GM23338 (cell line): Measurements from ENCODE around the gene RPTOR. TPM values are rescaled to one million over a fixed set of nuclear protein-coding genes. Genes with fewer than 3 reads are reported as not detected.

ENCODE experiments used
- ATAC-seq: fragments of 200-7000 bp; cut with Tn5 transposase; 3 replicates; pipeline ENCODE4 v1.9.1; 2020
- DNase-seq: peaks from one replicate; pipeline ENCODE4 v3.0.0-alpha.2; 2015; ENCODE audit warnings: low spot score
- H2AFZ ChIP-seq: fragments of 200-600 bp; sonication (generic); 2 replicates; pipeline ENCODE4 v1.8.0; 2016; ENCODE audit warnings: antibody characterized with exemption, mild to moderate bottlenecking, moderate library complexity
- H3F3A ChIP-seq: fragments of 200-600 bp; sonication (generic); replicated peaks from 2 replicates; pipeline ENCODE4 v1.8.0; 2017; ENCODE audit warnings: antibody characterized with exemption, mixed run types, low read depth
- H3K27ac ChIP-seq: fragments of 200-600 bp; sonication (generic); 2 replicates; pipeline ENCODE4 v1.6.1; 2016; ENCODE audit warnings: low read depth
- H3K27me3 ChIP-seq: fragments of 200-600 bp; sonication (generic); 2 replicates; pipeline ENCODE4 v1.8.0; 2016; ENCODE audit warnings: mild to moderate bottlenecking, mixed run types, moderate library complexity; ENCODE audit not compliant: insufficient read depth
- H3K36me3 ChIP-seq: fragments of 200-600 bp; sonication (generic); 2 replicates; pipeline ENCODE4 v1.8.0; 2016; ENCODE audit warnings: mild to moderate bottlenecking; ENCODE audit not compliant: insufficient read depth
- H3K4me1 ChIP-seq: fragments of 200-600 bp; sonication (generic); 2 replicates; pipeline ENCODE4 v1.8.0; 2016; ENCODE audit warnings: mild to moderate bottlenecking, moderate library complexity; ENCODE audit not compliant: insufficient read depth
- H3K4me2 ChIP-seq: fragments of 200-600 bp; sonication (generic); 2 replicates; pipeline ENCODE4 v1.7.1; 2017; ENCODE audit warnings: mixed run types
- H3K4me3 ChIP-seq: fragments of 200-600 bp; sonication (generic); 2 replicates; pipeline ENCODE4 v1.6.1; 2016; ENCODE audit warnings: mixed run types
- H3K79me2 ChIP-seq: fragments of 200-600 bp; sonication (generic); replicated peaks from 2 replicates; pipeline ENCODE4 v1.8.0; 2017; ENCODE audit warnings: mild to moderate bottlenecking; ENCODE audit not compliant: insufficient read depth
- H3K9me2 ChIP-seq: fragments of 200-600 bp; sonication (generic); 2 replicates; pipeline ENCODE4 v1.8.0; 2017; ENCODE audit not compliant: insufficient read depth
- H4K20me1 ChIP-seq: fragments of 200-600 bp; sonication (generic); replicated peaks from 2 replicates; pipeline ENCODE4 v1.8.0; 2017; ENCODE audit warnings: mild to moderate bottlenecking; ENCODE audit not compliant: insufficient read depth
- H3K27ac Mint-ChIP-seq: 2 replicates; pipeline ENCODE4 v1.8.0; 2020; ENCODE audit warnings: inconsistent platforms, mild to moderate bottlenecking, moderate library complexity, mixed read lengths
- H3K27me3 Mint-ChIP-seq: 3 replicates; pipeline ENCODE4 v1.8.0; 2022; ENCODE audit warnings: low read depth, mild to moderate bottlenecking, moderate library complexity, mixed read lengths, inconsistent platforms; ENCODE audit not compliant: insufficient read depth, poor library complexity
- H3K36me3 Mint-ChIP-seq: 3 replicates; pipeline ENCODE4 v1.8.0; 2021; ENCODE audit warnings: low read depth, mild to moderate bottlenecking, inconsistent platforms, moderate library complexity, mixed read lengths
- H3K4me1 Mint-ChIP-seq: 3 replicates; pipeline ENCODE4 v1.8.0; 2020; ENCODE audit warnings: mild to moderate bottlenecking, inconsistent platforms, mixed read lengths
- H3K4me3 Mint-ChIP-seq: 3 replicates; pipeline ENCODE4 v1.8.0; 2021; ENCODE audit warnings: moderate library complexity, mild to moderate bottlenecking, inconsistent platforms, mixed read lengths
- H3K9me3 Mint-ChIP-seq: 3 replicates; pipeline ENCODE4 v1.8.0; 2020; ENCODE audit warnings: moderate library complexity, mild to moderate bottlenecking, inconsistent platforms, mixed read lengths
- EZH2phosphoT487 ChIP-seq: fragments of 200-600 bp; sonication (generic); IDR thresholded peaks from one replicate; pipeline ENCODE4 v1.8.1; 2018; ENCODE audit warnings: antibody characterized with exemption; ENCODE audit not compliant: unreplicated experiment
- POLR2AphosphoS5 ChIP-seq: IDR thresholded peaks from 2 replicates; pipeline ENCODE4 v1.6.1; 2016; ENCODE audit warnings: antibody characterized with exemption, low read depth
- REST ChIP-seq: IDR thresholded peaks from one replicate; pipeline ENCODE4 v1.6.1; 2018; ENCODE audit warnings: antibody characterized with exemption; ENCODE audit not compliant: unreplicated experiment
- ZNF331 ChIP-seq: fragments of 250-450 bp; sonication (Bioruptor Pico); IDR thresholded peaks from 2 replicates; pipeline ENCODE4 v1.5.0; 2020; ENCODE audit warnings: low read depth, mild to moderate bottlenecking, moderate library complexity
- polyA plus RNA-seq: library from polyadenylated mRNA; unstranded; fragments of >200 nt; fragmentation: Nextera tagmentation; extraction: Ambion mirVana; gene quantifications from 2 replicates; pipeline ENCODE4 v1.2.1, GENCODE V29; 2016
- total RNA-seq: library from RNA; depleted of rRNA; stranded (reverse); fragments of >200 nt; shearing (Covaris generic); gene quantifications from 2 replicates; pipeline ENCODE4 v1.2.3, GENCODE V29; 2014
- TF ChIP-seq, protein P1 (sequence below), 2 experiments: fragments of 200-600 bp in 1 of 2; sonication (generic) in 1 of 2; conservative IDR thresholded peaks; 2 replicates each; pipeline versions ENCODE4 v1.5.1 to v1.6.1; 2016 to 2017; ENCODE audit warnings: antibody characterized with exemption in 2 of 2, low read depth in 2 of 2, mild to moderate bottlenecking in 2 of 2, moderate library complexity in 1 of 2

RPTOR gene
- total and polyA plus RNA-seq, 2 experiments from 2014 or later, result 9.5 to 38.0 TPM

DNA sequence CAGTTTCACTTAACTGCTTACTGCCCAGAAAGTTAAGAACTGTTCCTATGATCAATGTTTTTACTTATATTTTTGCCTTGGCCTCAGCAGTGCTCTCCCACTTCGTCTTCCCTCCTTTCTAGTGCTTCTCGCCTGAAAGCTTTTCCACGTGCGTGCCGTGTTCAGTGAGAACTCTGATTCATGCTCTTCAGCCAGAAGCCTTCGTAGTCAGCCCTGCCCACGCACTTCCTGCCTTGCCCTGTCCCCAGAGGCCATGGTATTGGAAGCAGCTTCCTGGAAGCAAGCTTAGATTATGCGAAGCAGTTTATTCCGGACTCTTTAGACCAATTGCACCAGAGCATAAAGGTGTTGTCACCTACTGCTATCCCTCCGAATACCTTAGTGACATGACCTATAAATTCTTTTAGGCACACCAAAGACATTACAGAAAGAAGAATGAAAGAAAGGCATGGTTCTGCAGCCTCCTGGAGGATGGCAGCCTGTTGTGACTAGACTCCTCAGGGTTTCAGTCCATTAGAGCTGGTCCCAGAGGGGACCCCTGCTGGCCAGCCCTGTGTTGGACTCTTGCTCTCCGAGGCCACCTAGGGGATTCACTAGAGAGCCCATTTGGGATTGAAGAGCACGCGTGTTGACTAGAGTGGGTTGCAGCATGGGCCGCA, 105.2 kb downstream of the RPTOR start:
- H3K4me2 ChIP-seq, result no peak overlapping the region
- H3K27ac ChIP-seq, result 0 out of 2 replicates have a peak overlapping the region, but pooled peaks have one; percentile 64

More for the DNA sequence above, 105.2 kb downstream of the RPTOR start:
- no peaks in the 10 kb centered on the region; the same call in 1 of the 2 replicates for H3K36me3 ChIP-seq
- no peaks in the 10 kb centered on the region for H3K9me2 ChIP-seq
- no peak overlapping the region for H3K4me3 Mint-ChIP-seq
- H4K20me1 ChIP-seq, result peaks cover 36% of the 10 kb centered on the region
- no peaks in the 10 kb centered on the region for H3K27me3 ChIP-seq
- no peaks in the 10 kb centered on the region for H3K27me3 Mint-ChIP-seq
- peaks cover 84% of the 10 kb centered on the region for H3K79me2 ChIP-seq
- ATAC-seq, result peak; percentile 90
- H3K4me3 ChIP-seq, result no peak overlapping the region
- no peak overlapping the region; the same call in 1 of the 2 replicates for H3K27ac Mint-ChIP-seq
- peak; percentile 88 for DNase-seq
- H3K36me3 Mint-ChIP-seq, result no peaks in the 10 kb centered on the region
- H3K4me1 Mint-ChIP-seq, result peaks cover 44% of the 10 kb centered on the region
- TF ChIP-seq, protein P1, sequence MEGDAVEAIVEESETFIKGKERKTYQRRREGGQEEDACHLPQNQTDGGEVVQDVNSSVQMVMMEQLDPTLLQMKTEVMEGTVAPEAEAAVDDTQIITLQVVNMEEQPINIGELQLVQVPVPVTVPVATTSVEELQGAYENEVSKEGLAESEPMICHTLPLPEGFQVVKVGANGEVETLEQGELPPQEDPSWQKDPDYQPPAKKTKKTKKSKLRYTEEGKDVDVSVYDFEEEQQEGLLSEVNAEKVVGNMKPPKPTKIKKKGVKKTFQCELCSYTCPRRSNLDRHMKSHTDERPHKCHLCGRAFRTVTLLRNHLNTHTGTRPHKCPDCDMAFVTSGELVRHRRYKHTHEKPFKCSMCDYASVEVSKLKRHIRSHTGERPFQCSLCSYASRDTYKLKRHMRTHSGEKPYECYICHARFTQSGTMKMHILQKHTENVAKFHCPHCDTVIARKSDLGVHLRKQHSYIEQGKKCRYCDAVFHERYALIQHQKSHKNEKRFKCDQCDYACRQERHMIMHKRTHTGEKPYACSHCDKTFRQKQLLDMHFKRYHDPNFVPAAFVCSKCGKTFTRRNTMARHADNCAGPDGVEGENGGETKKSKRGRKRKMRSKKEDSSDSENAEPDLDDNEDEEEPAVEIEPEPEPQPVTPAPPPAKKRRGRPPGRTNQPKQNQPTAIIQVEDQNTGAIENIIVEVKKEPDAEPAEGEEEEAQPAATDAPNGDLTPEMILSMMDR (conservative IDR thresholded peaks at IDR 0.05; ENCODE audit: low read depth in 2 of 2), result peak; percentile 75 to 78
- TF ChIP-seq REST (no peak), ZNF331 (CRISPR knock-in tag) (no peak), POLR2AphosphoS5 (no peak), EZH2phosphoT487 (no peak)
- no peak overlapping the region for H2AFZ ChIP-seq
- no peaks in the 10 kb centered on the region for H3F3A ChIP-seq
- peaks cover 20% of the 10 kb centered on the region; the same call in 1 of the 2 replicates for H3K4me1 ChIP-seq
- no peaks in the 10 kb centered on the region for H3K9me3 Mint-ChIP-seq
